Measurements from ENCODE around the gene BTN3A1.

- TF ChIP-seq ZNF398 (tag by site-specific recombination; IDR thresholded peaks at IDR 0.05) (no peak), CTCF (tag by site-specific recombination; IDR thresholded peaks at IDR 0.05) (no peak)
These were observed 11.5 kb upstream of the BTN3A1 start for GRCh38 chr6:26390531-26390930.
